ENCODE data around the gene HSD17B1.

DNA sequence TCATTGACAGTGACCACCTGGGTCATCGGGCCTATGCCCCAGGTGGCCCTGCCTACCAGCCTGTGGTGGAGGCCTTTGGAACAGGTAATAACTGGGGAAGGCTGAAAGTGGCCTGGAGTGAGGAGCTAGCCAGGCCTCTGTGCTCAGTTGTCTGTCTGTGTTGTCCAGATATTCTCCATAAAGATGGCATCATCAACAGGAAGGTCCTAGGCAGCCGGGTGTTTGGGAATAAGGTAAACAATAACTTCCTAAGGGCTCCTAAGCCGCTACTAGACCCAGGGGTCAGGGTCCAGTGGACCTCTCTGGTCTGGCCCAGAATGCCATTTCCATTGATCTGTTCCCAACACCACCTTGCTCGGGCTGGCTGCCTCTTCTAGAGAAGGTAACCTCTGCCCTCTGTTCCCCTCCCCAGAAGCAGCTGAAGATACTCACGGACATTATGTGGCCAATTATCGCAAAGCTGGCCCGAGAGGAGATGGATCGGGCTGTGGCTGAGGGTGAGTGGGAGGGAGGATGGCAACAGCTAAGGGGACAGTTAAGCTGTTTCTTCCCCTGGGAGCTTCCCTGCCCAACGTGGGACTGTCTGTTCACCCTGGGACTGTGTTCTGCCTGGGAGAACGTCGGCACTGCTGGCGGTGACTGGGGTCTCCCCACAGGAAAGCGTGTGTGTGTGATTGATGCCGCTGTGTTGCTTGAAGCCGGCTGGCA is 12.2 kb downstream of the HSD17B1 start:
- TF ChIP-seq, protein P1, sequence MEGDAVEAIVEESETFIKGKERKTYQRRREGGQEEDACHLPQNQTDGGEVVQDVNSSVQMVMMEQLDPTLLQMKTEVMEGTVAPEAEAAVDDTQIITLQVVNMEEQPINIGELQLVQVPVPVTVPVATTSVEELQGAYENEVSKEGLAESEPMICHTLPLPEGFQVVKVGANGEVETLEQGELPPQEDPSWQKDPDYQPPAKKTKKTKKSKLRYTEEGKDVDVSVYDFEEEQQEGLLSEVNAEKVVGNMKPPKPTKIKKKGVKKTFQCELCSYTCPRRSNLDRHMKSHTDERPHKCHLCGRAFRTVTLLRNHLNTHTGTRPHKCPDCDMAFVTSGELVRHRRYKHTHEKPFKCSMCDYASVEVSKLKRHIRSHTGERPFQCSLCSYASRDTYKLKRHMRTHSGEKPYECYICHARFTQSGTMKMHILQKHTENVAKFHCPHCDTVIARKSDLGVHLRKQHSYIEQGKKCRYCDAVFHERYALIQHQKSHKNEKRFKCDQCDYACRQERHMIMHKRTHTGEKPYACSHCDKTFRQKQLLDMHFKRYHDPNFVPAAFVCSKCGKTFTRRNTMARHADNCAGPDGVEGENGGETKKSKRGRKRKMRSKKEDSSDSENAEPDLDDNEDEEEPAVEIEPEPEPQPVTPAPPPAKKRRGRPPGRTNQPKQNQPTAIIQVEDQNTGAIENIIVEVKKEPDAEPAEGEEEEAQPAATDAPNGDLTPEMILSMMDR (conservative IDR thresholded peaks at IDR 0.05) = no peak
- TF ChIP-seq EZH2 (IDR thresholded peaks at IDR 0.05; ENCODE audit: low read depth) = no peak
